H1 (cell line): ENCODE results near the gene HSFX2. TPM values are rescaled to one million over a fixed set of nuclear protein-coding genes. Genes with fewer than 3 reads are reported as not detected.

Experiments used
- polyA plus RNA-seq, 7 experiments: library from polyadenylated mRNA; depleted of rRNA in 3 of 7; stranded (reverse) in 5 of 7; unstranded in 2 of 7; fragments of >200 nt in 5 of 7; fragments of 200-250 nt in 2 of 7; gene quantifications; 1 replicate in 5 of 7; 2 replicates in 1 of 7; 4 replicates in 1 of 7; pipeline versions ENCODE4 v1.2.1 to v1.2.3, GENCODE V29; 2011 to 2013; ENCODE audit warnings: missing spikeins in 2 of 7, mixed read lengths in 2 of 7
- total RNA-seq: library from RNA; stranded (reverse); fragmentation: NEBNext Ultra II Directional; extraction: Animal tissue kit (Norgen Biotek cat#: 25700); gene quantifications from 2 replicates; pipeline ENCODE4 v1.2.1, GENCODE V29; 2021

Gene HSFX2
- total and polyA plus RNA-seq, 2 of the 8 experiments (the other 6 are each of a cell fraction or from before 2014, with no cell fraction given), result 0.17 TPM; not detected in 1

Other genes starting within 250 kb of the HSFX2 start
- 18.0 and 19.9 TPM in 2 replicates for gene IDS, start 90.0 kb downstream of the HSFX2 start, total RNA-seq
- gene IDS, start 90.0 kb downstream of the HSFX2 start, polyA plus RNA-seq (2011; rRNA removed), result 17.9 and 20.7 TPM in 2 replicates
- gene EOLA1, start 54.3 kb downstream of the HSFX2 start, total RNA-seq, result 7.2 and 7.6 TPM in 2 replicates
- gene EOLA1, start 54.3 kb downstream of the HSFX2 start, polyA plus RNA-seq (2011; rRNA removed), result 3.3 and 5.4 TPM in 2 replicates
- not detected in 2 replicates for gene HSFX3, start 45.4 kb downstream of the HSFX2 start, total RNA-seq
- not detected in 2 replicates for gene HSFX3, start 45.4 kb downstream of the HSFX2 start, polyA plus RNA-seq (2011; rRNA removed)
- gene MAGEA9B, start 7.9 kb downstream of the HSFX2 start, total RNA-seq, result not detected in 2 replicates
- gene MAGEA9B, start 7.9 kb downstream of the HSFX2 start, polyA plus RNA-seq (2011; rRNA removed), result 0.06 and 0.35 TPM in 2 replicates
- 15.0 and 20.8 TPM in 2 replicates for gene TMEM185A, start 36.5 kb upstream of the HSFX2 start, total RNA-seq
- 20.8 and 26.5 TPM in 2 replicates for gene TMEM185A, start 36.5 kb upstream of the HSFX2 start, polyA plus RNA-seq (2011; rRNA removed)
- gene MAGEA11, start 116.7 kb upstream of the HSFX2 start, total RNA-seq, result not detected in 2 replicates
- gene MAGEA11, start 116.7 kb upstream of the HSFX2 start, polyA plus RNA-seq (2011; rRNA removed), result not detected in 2 replicates
- 0.63 TPM in 2 replicates for gene HSFX1, start 178.8 kb upstream of the HSFX2 start, total RNA-seq
- gene HSFX1, start 178.8 kb upstream of the HSFX2 start, polyA plus RNA-seq (2011; rRNA removed), result 0.42 and 0.60 TPM in 2 replicates
- not detected in 2 replicates for gene MAGEA9, start 186.6 kb upstream of the HSFX2 start, total RNA-seq
- not detected in 2 replicates for gene MAGEA9, start 186.6 kb upstream of the HSFX2 start, polyA plus RNA-seq (2011; rRNA removed)